Neuronal stem cell (in vitro differentiated cells): ENCODE measurements around the gene KBTBD4.
"Not testable (repeated sequence)": the region's sequence is repeated elsewhere in the genome, so short reads cannot be mapped to it uniquely, and the experiment has no call there.

ENCODE experiments used
- DNase-seq: peaks from one replicate; pipeline ENCODE4 v3.0.0-alpha.2; 2013; ENCODE audit warnings: low spot score
- H2AFZ ChIP-seq: one replicate; pipeline ENCODE4 v1.6.1; 2013; ENCODE audit warnings: mild to moderate bottlenecking, low read length, inconsistent platforms
- H2AK5ac ChIP-seq: 2 replicates; pipeline ENCODE4 v1.6.1; 2013; ENCODE audit warnings: low read depth, mild to moderate bottlenecking, inconsistent platforms, low read length, moderate library complexity, mixed read lengths
- H2BK120ac ChIP-seq: 2 replicates; pipeline ENCODE4 v1.6.1; 2013; ENCODE audit warnings: low read depth, mild to moderate bottlenecking, inconsistent platforms, low read length, moderate library complexity, mixed read lengths
- H2BK12ac ChIP-seq: one replicate; pipeline ENCODE4 v1.6.1; 2013; ENCODE audit warnings: low read length, inconsistent platforms
- H2BK15ac ChIP-seq: 2 replicates; pipeline ENCODE4 v1.6.1; 2013; ENCODE audit warnings: mild to moderate bottlenecking, low read length, inconsistent platforms, mixed read lengths
- H2BK5ac ChIP-seq: one replicate; pipeline ENCODE4 v1.6.1; 2013; ENCODE audit warnings: inconsistent platforms, mild to moderate bottlenecking, low read length, moderate library complexity
- H3K14ac ChIP-seq: one replicate; pipeline ENCODE4 v1.6.1; 2013; ENCODE audit warnings: low read length, inconsistent platforms
- H3K18ac ChIP-seq: 2 replicates; pipeline ENCODE4 v1.6.1; 2013; ENCODE audit warnings: low read length, inconsistent platforms
- H3K23ac ChIP-seq: 2 replicates; pipeline ENCODE4 v1.6.1; 2013; ENCODE audit warnings: low read depth, mild to moderate bottlenecking, mixed read lengths, low read length, inconsistent platforms; ENCODE audit not compliant: poor library complexity
- H3K27ac ChIP-seq: replicated peaks from 3 replicates; pipeline ENCODE4 v1.5.1; 2013; ENCODE audit warnings: low read length, inconsistent platforms
- H3K27me3 ChIP-seq, 3 experiments: 2 replicates each; pipeline ENCODE4 v1.6.1; 2013; ENCODE audit warnings: low read length in 3 of 3, mild to moderate bottlenecking in 2 of 3, inconsistent platforms in 1 of 3, low read depth in 1 of 3, mixed read lengths in 1 of 3, moderate library complexity in 1 of 3; ENCODE audit not compliant: control insufficient read depth in 3 of 3, insufficient read depth in 3 of 3
- H3K36me3 ChIP-seq, 2 donors: replicated peaks in 1 of 2; 2 replicates each; pipeline ENCODE4 v1.6.1; 2013; ENCODE audit warnings: low read length in 2 of 2; ENCODE audit not compliant: control insufficient read depth in 2 of 2, insufficient read depth in 2 of 2
- H3K4ac ChIP-seq: 2 replicates; pipeline ENCODE4 v1.6.1; 2013; ENCODE audit warnings: inconsistent platforms, mild to moderate bottlenecking, low read length, moderate library complexity
- H3K4me1 ChIP-seq, 2 donors: 1 replicate in 1 of 2; 2 replicates in 1 of 2; pipeline ENCODE4 v1.6.1; 2013; ENCODE audit warnings: low read length in 2 of 2, low read depth in 1 of 2; ENCODE audit not compliant: control insufficient read depth in 2 of 2, insufficient read depth in 1 of 2
- H3K4me2 ChIP-seq: one replicate; pipeline ENCODE4 v1.6.1; 2013; ENCODE audit warnings: mild to moderate bottlenecking, low read length, inconsistent platforms; ENCODE audit not compliant: insufficient read depth, poor library complexity, severe bottlenecking
- H3K4me3 ChIP-seq, 2 donors: 2 replicates each; pipeline ENCODE4 v1.5.1; 2013; ENCODE audit warnings: low read length in 2 of 2, mild to moderate bottlenecking in 2 of 2, inconsistent platforms in 1 of 2, moderate library complexity in 1 of 2
- H3K79me1 ChIP-seq: one replicate; pipeline ENCODE4 v1.6.1; 2013; ENCODE audit warnings: low read depth, mild to moderate bottlenecking, inconsistent platforms, low read length, moderate library complexity
- H3K9ac ChIP-seq: one replicate; pipeline ENCODE4 v1.6.1; 2013; ENCODE audit warnings: mild to moderate bottlenecking, low read depth, low read length, inconsistent platforms; ENCODE audit not compliant: poor library complexity
- H3K9me3 ChIP-seq, 2 donors: replicated peaks in 1 of 2; 2 replicates each; pipeline versions ENCODE3 to v1.6.1; 2013; ENCODE audit warnings: low read length in 2 of 2, mild to moderate bottlenecking in 2 of 2, inconsistent platforms in 1 of 2, low read depth in 1 of 2, mixed read lengths in 1 of 2, moderate library complexity in 1 of 2; ENCODE audit not compliant: control insufficient read depth in 2 of 2, insufficient read depth in 1 of 2
- H4K8ac ChIP-seq: one replicate; pipeline ENCODE4 v1.6.1; 2013; ENCODE audit warnings: low read depth, mild to moderate bottlenecking, inconsistent platforms, low read length, moderate library complexity
- H4K91ac ChIP-seq: one replicate; pipeline ENCODE4 v1.6.1; 2013; ENCODE audit warnings: low read length, low read depth, mild to moderate bottlenecking, inconsistent platforms; ENCODE audit not compliant: poor library complexity
- WGBS, 2 donors: extraction: QIAGEN DNeasy Blood & Tissue Kit; methylation state at CpG; one replicate each; pipeline ENCODE4 v1.1.7; 2013; ENCODE audit warnings: missing lambda C conversion rate in 2 of 2, mixed read lengths in 1 of 2; ENCODE audit not compliant: insufficient read length in 2 of 2, insufficient replicate concordance in 1 of 2; ENCODE audit errors: extremely low coverage in 2 of 2; 5-methylcytosine and 5-hydroxymethylcytosine counted together

KBTBD4 gene

DNA sequence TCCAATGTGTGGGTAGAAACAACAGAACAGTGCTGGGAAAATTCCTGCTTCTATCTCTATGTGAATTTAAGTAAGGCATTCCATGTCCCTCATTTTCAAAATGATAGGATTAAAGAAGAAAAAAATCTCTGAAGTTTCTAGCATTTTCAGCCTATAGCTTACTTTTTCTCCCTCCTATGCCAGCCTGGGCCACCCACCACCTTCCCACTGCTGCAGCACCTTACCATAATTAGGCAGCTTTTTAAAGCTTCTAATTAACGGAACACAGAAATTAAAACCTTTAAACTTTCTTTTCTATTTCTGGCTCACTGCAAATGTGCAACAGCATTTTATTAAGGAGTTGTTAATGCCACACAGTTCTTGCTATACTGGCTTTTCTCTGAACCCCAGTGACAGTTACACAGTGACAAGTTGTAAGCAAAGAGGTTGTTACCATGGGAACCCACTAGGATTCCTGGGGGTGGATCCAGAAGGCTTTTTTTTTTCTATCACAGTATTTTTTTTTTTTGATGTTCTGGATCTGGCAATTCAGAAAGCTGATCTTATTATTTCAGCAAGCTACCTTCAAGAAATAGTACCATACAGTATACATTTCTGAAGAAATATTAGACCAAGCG is 46.1 kb downstream of the KBTBD4 start:
- Histone ChIP-seq H2BK120ac (no peak overlapping the region), H2BK12ac (no peak overlapping the region), H3K4ac (no peak overlapping the region), H3K4me1 (peaks cover 1 to 11% of the 10 kb centered on the region in 2 donors), H3K14ac (no peak overlapping the region), H2AFZ (no peak overlapping the region), H3K4me3 (no peak overlapping the region), H3K79me1 (peaks cover 3% of the 10 kb centered on the region), H3K9me3 (no peaks in the 10 kb centered on the region), H3K18ac (no peak overlapping the region), H4K8ac (no peak overlapping the region), H3K4me2 (no peak overlapping the region), H3K9ac (no peak overlapping the region), H3K27me3 (no peaks in the 10 kb centered on the region), H4K91ac (no peak overlapping the region), H2BK5ac (no peak overlapping the region), H3K23ac (no peak overlapping the region), H2BK15ac (no peak overlapping the region), H3K27ac (no peak overlapping the region), H2AK5ac (no peak overlapping the region), H3K36me3 (peaks cover 0 to 63% of the 10 kb centered on the region in 2 donors)
- DNase-seq = no peak
- WGBS, 2 donors = no CpG with 5 or more reads among the region's 2 CpGs

- no CpG with 5 or more reads among the region's 3 CpGs for WGBS, 2 donors
- H3K4me3 ChIP-seq = no peak overlapping the region
- H3K79me1 ChIP-seq = peaks cover 3% of the 10 kb centered on the region
- H3K14ac ChIP-seq = no peak overlapping the region
- no peak overlapping the region for H2BK15ac ChIP-seq
- H3K9me3 ChIP-seq = no peaks in the 10 kb centered on the region
- peaks cover 1 to 11% of the 10 kb centered on the region in 2 donors for H3K4me1 ChIP-seq
- H2BK120ac ChIP-seq = no peak overlapping the region
- no peak overlapping the region for H2BK12ac ChIP-seq
- H3K4ac ChIP-seq = no peak overlapping the region
- no peak overlapping the region for H3K4me2 ChIP-seq
- no peak overlapping the region for H3K23ac ChIP-seq
- no peak overlapping the region for H3K18ac ChIP-seq
- no peak overlapping the region for H4K91ac ChIP-seq
- H3K36me3 ChIP-seq = peaks cover 0 to 66% of the 10 kb centered on the region in 2 donors
- no peaks in the 10 kb centered on the region for H3K27me3 ChIP-seq
- H2BK5ac ChIP-seq = no peak overlapping the region
- H4K8ac ChIP-seq = no peak overlapping the region
- no peak overlapping the region for H2AFZ ChIP-seq
- DNase-seq = no peak
- no peak overlapping the region for H2AK5ac ChIP-seq
- no peak overlapping the region for H3K27ac ChIP-seq
- no peak overlapping the region for H3K9ac ChIP-seq
Observed at GRCh38 chr11:47531666-47532065, 47.1 kb downstream of the KBTBD4 start.

GRCh38 chr11:47530721-47531120 is 48.0 kb downstream of the KBTBD4 start:
- not testable (repeated sequence) for H3K79me1 ChIP-seq, H4K91ac ChIP-seq, H2BK120ac ChIP-seq, H2AK5ac ChIP-seq, H3K14ac ChIP-seq, H2BK5ac ChIP-seq, DNase-seq, H4K8ac ChIP-seq, H3K27ac ChIP-seq, H2BK12ac ChIP-seq, H3K4me2 ChIP-seq, H3K4ac ChIP-seq, H3K4me3 ChIP-seq, H3K23ac ChIP-seq, H2BK15ac ChIP-seq, H3K9ac ChIP-seq, H3K27me3 ChIP-seq, H2AFZ ChIP-seq, H3K9me3 ChIP-seq, H3K18ac ChIP-seq
- no CpG with 5 or more reads among the region's 9 CpGs for WGBS, 2 donors
- Histone ChIP-seq H3K4me1 (peaks cover 3 to 12% of the 10 kb centered on the region in 2 donors), H3K36me3 (peaks cover 0 to 57% of the 10 kb centered on the region in 2 donors)

DNA sequence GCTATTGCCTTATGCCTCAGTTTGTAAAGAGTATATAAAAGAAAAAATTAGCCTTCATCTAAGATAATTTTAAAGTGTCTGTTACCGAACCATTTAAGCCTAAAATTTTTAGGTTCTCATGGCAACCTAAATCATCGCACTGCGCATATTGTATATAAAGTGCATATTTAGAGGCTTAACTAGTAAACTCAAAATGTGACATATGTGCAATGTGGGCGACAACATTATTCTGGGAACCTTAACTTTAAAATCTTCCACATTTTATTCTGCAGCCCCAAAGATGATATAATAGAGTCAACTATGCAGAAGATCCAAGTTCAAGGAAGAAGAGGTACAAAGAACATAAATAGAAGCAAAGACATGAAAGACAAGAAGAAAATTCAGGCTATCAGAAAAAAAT is 48.8 kb downstream of the KBTBD4 start:
- Histone ChIP-seq H2BK120ac (no peak overlapping the region), H3K27me3 (no peaks in the 10 kb centered on the region), H3K9ac (no peak overlapping the region), H2BK5ac (no peak overlapping the region), H3K4me3 (no peak overlapping the region), H3K4me1 (peaks cover 7 to 16% of the 10 kb centered on the region in 2 donors), H3K18ac (no peak overlapping the region), H3K14ac (no peak overlapping the region), H3K4me2 (no peak overlapping the region), H3K27ac (no peak overlapping the region), H4K91ac (no peak overlapping the region), H3K23ac (no peak overlapping the region), H3K36me3 (peaks cover 0 to 50% of the 10 kb centered on the region in 2 donors), H2BK15ac (no peak overlapping the region), H2BK12ac (no peak overlapping the region), H3K4ac (no peak overlapping the region), H2AK5ac (no peak overlapping the region), H3K9me3 (no peaks in the 10 kb centered on the region), H3K79me1 (peaks cover 3% of the 10 kb centered on the region), H4K8ac (no peak overlapping the region), H2AFZ (no peak overlapping the region)
- no CpG with 5 or more reads among the region's 4 CpGs for WGBS, 2 donors
- no peak for DNase-seq
